Panc1 (cell line): ENCODE data around the gene CENPP. TPM values are rescaled to one million over a fixed set of nuclear protein-coding genes. Genes with fewer than 3 reads are reported as not detected.

Source experiments
- ATAC-seq: fragments of 200-7000 bp; cut with Tn5 transposase; 2 replicates; pipeline ENCODE4 v1.9.1; 2020; ENCODE audit warnings: mild to moderate bottlenecking, moderate library complexity
- BruUV-seq: library from RNA; stranded (reverse); fragments of 400-500 nt; replicated peaks from 2 replicates; lab custom pipeline; 2021; lab: Mats Ljungman, UMichigan
- CTCF ChIA-PET: fragments of 300-600 bp; sonication (Branson Sonifier 250); formaldehyde crosslinking; loops from one replicate; lab custom pipeline; 2022; ENCODE audit warnings: antibody characterized with exemption; lab: Charles Lee
- POLR2A ChIA-PET: fragments of 300-600 bp; sonication (Branson Sonifier 250); formaldehyde crosslinking; loops from one replicate; lab custom pipeline; 2022; ENCODE audit warnings: antibody characterized with exemption; lab: Charles Lee
- DNase-seq: peaks from one replicate; pipeline ENCODE4 v3.0.0-alpha.2; 2010; ENCODE audit warnings: low read depth, low spot score
- H3K27ac ChIP-seq: 2 replicates; pipeline ENCODE4 v1.5.1; 2011; ENCODE audit warnings: mild to moderate bottlenecking, low read length, inconsistent platforms
- H3K27me3 ChIP-seq: fragments of 200-500 bp; sonication (Bioruptor generic); 2 replicates; pipeline ENCODE4 v1.6.0; 2014; ENCODE audit warnings: low read length, inconsistent platforms; ENCODE audit not compliant: control insufficient read depth, insufficient read depth
- H3K36me3 ChIP-seq: fragments of 200-500 bp; sonication (Bioruptor generic); 2 replicates; pipeline ENCODE4 v1.5.1; 2014; ENCODE audit warnings: inconsistent platforms, mild to moderate bottlenecking, low read length, moderate library complexity; ENCODE audit not compliant: control insufficient read depth, insufficient read depth
- H3K4me1 ChIP-seq: 2 replicates; pipeline ENCODE4 v1.5.1; 2011; ENCODE audit warnings: inconsistent platforms, mild to moderate bottlenecking, low read length, moderate library complexity; ENCODE audit not compliant: control insufficient read depth, insufficient read depth
- H3K4me3 ChIP-seq, 2 experiments: 2 replicates each; pipeline ENCODE4 v1.5.1; 2011 to 2012; ENCODE audit warnings: low read depth in 2 of 2, low read length in 2 of 2, mild to moderate bottlenecking in 2 of 2, inconsistent platforms in 1 of 2, moderate library complexity in 1 of 2
- H3K9me3 ChIP-seq: fragments of 200-500 bp; sonication (Bioruptor generic); 2 replicates; pipeline ENCODE4 v1.5.1; 2014; ENCODE audit warnings: low read depth, mild to moderate bottlenecking, inconsistent platforms, low read length, moderate library complexity; ENCODE audit not compliant: control insufficient read depth, insufficient read depth
- POLR2AphosphoS5 ChIP-seq: IDR thresholded peaks from 2 replicates; pipeline ENCODE4 v1.6.1; 2012; ENCODE audit warnings: mild to moderate bottlenecking, low read depth, low read length, moderate library complexity
- SIN3A ChIP-seq: IDR thresholded peaks from 2 replicates; pipeline ENCODE4 v1.6.1; 2012; ENCODE audit warnings: low read depth, mild to moderate bottlenecking, low read length, moderate library complexity, borderline replicate concordance; ENCODE audit not compliant: insufficient read depth
- TCF7L2 ChIP-seq: IDR thresholded peaks from 2 replicates; pipeline ENCODE4 v1.6.1; 2011; ENCODE audit warnings: mild to moderate bottlenecking, low read depth, low read length, inconsistent platforms
- in situ Hi-C: cut with HindIII; loops from 2 replicates; pipeline ENCODE4 v1.10.0; 2016; ENCODE audit warnings: low sequenced_read_pairs, low pct_unique_long_range_greater_than_20kb
- intact Hi-C: fragments of 100-400 bp; cut with micrococcal nuclease; formaldehyde crosslinking; loops from one replicate; pipeline ENCODE4 v1.10.0; 2022; ENCODE audit not compliant: unreplicated experiment
- total RNA-seq: library from RNA; stranded (reverse); gene quantifications from one replicate; pipeline ENCODE4 v1.2.1, GENCODE V29; 2021; ENCODE audit not compliant: unreplicated experiment
- TF ChIP-seq, protein P1 (sequence below), 2 experiments: IDR thresholded peaks; 2 replicates each; pipeline ENCODE4 v1.6.1; 2011 to 2012; ENCODE audit warnings: low read depth in 2 of 2, control low read depth in 1 of 2, low read length in 1 of 2, mild to moderate bottlenecking in 1 of 2, moderate library complexity in 1 of 2; ENCODE audit not compliant: insufficient read depth in 1 of 2
- TF ChIP-seq, protein P2 (sequence below): fragments of 450-650 bp; IDR thresholded peaks from 2 replicates; pipeline ENCODE4 v1.5.1; 2017; ENCODE audit warnings: mild to moderate bottlenecking

The CENPP gene
- total RNA-seq, 1 experiment from 2014 or later = 6.7 TPM

DNA sequence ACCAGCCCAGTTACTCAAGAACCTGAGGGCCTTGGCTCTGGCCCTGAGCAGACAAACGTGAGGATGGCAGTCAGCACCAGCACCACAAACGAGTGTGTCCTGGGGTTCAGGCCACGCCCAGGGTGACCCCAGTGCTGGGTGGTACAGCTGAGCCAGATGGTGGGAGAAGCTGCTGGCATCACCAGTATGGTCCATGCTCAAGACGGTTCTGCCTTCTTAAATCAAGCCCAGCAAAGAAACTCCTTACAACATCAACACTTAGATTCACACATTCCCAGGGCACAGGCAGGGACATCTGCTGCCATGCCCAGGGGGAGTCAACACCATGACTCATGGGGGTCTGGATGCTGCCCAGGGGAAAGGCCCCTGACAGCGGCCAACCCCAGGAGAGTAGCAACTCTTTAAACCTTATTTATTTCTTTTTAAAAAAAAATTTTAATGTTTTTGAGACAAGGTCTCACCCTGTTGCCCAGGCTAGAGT is 312.9 kb downstream of the CENPP start:
- ChIA-PET POLR2A (no interaction called here), CTCF (no interaction called here)
- no peaks in the 10 kb centered on the region for H3K9me3 ChIP-seq
- H3K27me3 ChIP-seq = no peaks in the 10 kb centered on the region
- H3K4me3 ChIP-seq = no peak overlapping the region
- H3K27ac ChIP-seq = no peak overlapping the region
- DNase-seq (no peak), ATAC-seq (no peak)
- no TSS peak for BruUV-seq
- peaks cover 3% of the 10 kb centered on the region for H3K36me3 ChIP-seq
- intact Hi-C loops (no loop called here), in situ Hi-C loops (no loop called here)
- TF ChIP-seq, protein P1, sequence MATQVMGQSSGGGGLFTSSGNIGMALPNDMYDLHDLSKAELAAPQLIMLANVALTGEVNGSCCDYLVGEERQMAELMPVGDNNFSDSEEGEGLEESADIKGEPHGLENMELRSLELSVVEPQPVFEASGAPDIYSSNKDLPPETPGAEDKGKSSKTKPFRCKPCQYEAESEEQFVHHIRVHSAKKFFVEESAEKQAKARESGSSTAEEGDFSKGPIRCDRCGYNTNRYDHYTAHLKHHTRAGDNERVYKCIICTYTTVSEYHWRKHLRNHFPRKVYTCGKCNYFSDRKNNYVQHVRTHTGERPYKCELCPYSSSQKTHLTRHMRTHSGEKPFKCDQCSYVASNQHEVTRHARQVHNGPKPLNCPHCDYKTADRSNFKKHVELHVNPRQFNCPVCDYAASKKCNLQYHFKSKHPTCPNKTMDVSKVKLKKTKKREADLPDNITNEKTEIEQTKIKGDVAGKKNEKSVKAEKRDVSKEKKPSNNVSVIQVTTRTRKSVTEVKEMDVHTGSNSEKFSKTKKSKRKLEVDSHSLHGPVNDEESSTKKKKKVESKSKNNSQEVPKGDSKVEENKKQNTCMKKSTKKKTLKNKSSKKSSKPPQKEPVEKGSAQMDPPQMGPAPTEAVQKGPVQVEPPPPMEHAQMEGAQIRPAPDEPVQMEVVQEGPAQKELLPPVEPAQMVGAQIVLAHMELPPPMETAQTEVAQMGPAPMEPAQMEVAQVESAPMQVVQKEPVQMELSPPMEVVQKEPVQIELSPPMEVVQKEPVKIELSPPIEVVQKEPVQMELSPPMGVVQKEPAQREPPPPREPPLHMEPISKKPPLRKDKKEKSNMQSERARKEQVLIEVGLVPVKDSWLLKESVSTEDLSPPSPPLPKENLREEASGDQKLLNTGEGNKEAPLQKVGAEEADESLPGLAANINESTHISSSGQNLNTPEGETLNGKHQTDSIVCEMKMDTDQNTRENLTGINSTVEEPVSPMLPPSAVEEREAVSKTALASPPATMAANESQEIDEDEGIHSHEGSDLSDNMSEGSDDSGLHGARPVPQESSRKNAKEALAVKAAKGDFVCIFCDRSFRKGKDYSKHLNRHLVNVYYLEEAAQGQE (IDR thresholded peaks at IDR 0.05; ENCODE audit: insufficient read depth in 1 of 2, low read depth in 2 of 2, low read length in 1 of 2) = no peak
- TF ChIP-seq, protein P2, sequence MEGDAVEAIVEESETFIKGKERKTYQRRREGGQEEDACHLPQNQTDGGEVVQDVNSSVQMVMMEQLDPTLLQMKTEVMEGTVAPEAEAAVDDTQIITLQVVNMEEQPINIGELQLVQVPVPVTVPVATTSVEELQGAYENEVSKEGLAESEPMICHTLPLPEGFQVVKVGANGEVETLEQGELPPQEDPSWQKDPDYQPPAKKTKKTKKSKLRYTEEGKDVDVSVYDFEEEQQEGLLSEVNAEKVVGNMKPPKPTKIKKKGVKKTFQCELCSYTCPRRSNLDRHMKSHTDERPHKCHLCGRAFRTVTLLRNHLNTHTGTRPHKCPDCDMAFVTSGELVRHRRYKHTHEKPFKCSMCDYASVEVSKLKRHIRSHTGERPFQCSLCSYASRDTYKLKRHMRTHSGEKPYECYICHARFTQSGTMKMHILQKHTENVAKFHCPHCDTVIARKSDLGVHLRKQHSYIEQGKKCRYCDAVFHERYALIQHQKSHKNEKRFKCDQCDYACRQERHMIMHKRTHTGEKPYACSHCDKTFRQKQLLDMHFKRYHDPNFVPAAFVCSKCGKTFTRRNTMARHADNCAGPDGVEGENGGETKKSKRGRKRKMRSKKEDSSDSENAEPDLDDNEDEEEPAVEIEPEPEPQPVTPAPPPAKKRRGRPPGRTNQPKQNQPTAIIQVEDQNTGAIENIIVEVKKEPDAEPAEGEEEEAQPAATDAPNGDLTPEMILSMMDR = no peak
- TF ChIP-seq TCF7L2 (no peak), SIN3A (no peak), POLR2AphosphoS5 (no peak)
- H3K4me1 ChIP-seq = no peaks in the 10 kb centered on the region

GRCh38 chr9:92639124-92639523 is 313.4 kb downstream of the CENPP start:
- Histone ChIP-seq H3K4me3 (no peak overlapping the region), H3K27me3 (no peaks in the 10 kb centered on the region), H3K4me1 (no peaks in the 10 kb centered on the region), H3K9me3 (no peaks in the 10 kb centered on the region), H3K27ac (no peak overlapping the region), H3K36me3 (peaks cover 2% of the 10 kb centered on the region; the same call in 1 of the 2 replicates)
- ChIA-PET CTCF (no interaction called here), POLR2A (no interaction called here)
- no TSS peak for BruUV-seq
- no peak for ATAC-seq
- DNase-seq = no peak
- in situ Hi-C loops = no loop called here
- TF ChIP-seq TCF7L2 (no peak), POLR2AphosphoS5 (no peak), SIN3A (no peak)
- TF ChIP-seq, protein P2 = no peak
- TF ChIP-seq, protein P1 (IDR thresholded peaks at IDR 0.05; ENCODE audit: insufficient read depth in 1 of 2, low read depth in 2 of 2, low read length in 1 of 2) = no peak
- intact Hi-C loops = no loop called here
